ENCODE data around the gene SPG21. TPM values are rescaled to one million over a fixed set of nuclear protein-coding genes. Genes with fewer than 3 reads are reported as not detected.

Gene SPG21
- total and polyA plus RNA-seq, 2 of the 8 experiments (the other 6 are each of a cell fraction or from before 2014, with no cell fraction given): 67.3 to 72.7 TPM

- TF ChIP-seq CHD7 (IDR thresholded peaks at IDR 0.05; ENCODE audit: insufficient replicate concordance, low read length): no peak
These were observed 47.4 kb downstream of the SPG21 start (continued) for GRCh38 chr15:64942356-64942755.

All from H1 (cell line).